H1 (cell line): ENCODE data around the gene ITGA11. TPM values are rescaled to one million over a fixed set of nuclear protein-coding genes. Genes with fewer than 3 reads are reported as not detected.

Experiments used
- CTCF ChIA-PET: fragments of 300-600 bp; sonication (Branson Sonifier 250); formaldehyde crosslinking; loops from one replicate; lab custom pipeline; 2021; ENCODE audit not compliant: partially characterized antibody; lab: Charles Lee
- POLR2A ChIA-PET: fragments of 300-600 bp; sonication (Branson Sonifier 250); formaldehyde crosslinking; loops from one replicate; lab custom pipeline; 2021; ENCODE audit warnings: inconsistent platforms; ENCODE audit not compliant: partially characterized antibody; lab: Charles Lee
- DNase-seq, 2 experiments: peaks; one replicate each; pipeline versions ENCODE4 v3.0.0 to v3.0.0-alpha.2; 2010 to 2022; ENCODE audit warnings: low spot score in 2 of 2, low read depth in 1 of 2, mixed read lengths in 1 of 2
- FAIRE-seq: peaks from 2 replicates; lab custom pipeline; 2011; peaks lifted over from hg19 to GRCh38; lab: Jason Lieb, UNC
- H2AFZ ChIP-seq: 2 replicates; pipeline ENCODE4 v1.8.1; 2012; ENCODE audit warnings: low read length, inconsistent platforms
- H2AK5ac ChIP-seq: 2 replicates; pipeline ENCODE4 v1.6.1; 2013; ENCODE audit warnings: low read depth, low read length
- H2BK120ac ChIP-seq: replicated peaks from 2 replicates; pipeline ENCODE3; 2013; ENCODE audit warnings: low read depth, low read length, inconsistent platforms
- H2BK12ac ChIP-seq: 2 replicates; pipeline ENCODE4 v1.6.1; 2013; ENCODE audit warnings: low read depth, low read length
- H2BK15ac ChIP-seq: 2 replicates; pipeline ENCODE4 v1.6.1; 2013; ENCODE audit warnings: low read length
- H2BK20ac ChIP-seq: 2 replicates; pipeline ENCODE4 v1.6.1; 2013; ENCODE audit warnings: low read length
- H2BK5ac ChIP-seq: 2 replicates; pipeline ENCODE4 v1.6.1; 2013; ENCODE audit warnings: low read depth, low read length
- H3K14ac ChIP-seq: 2 replicates; pipeline ENCODE4 v1.6.1; 2013; ENCODE audit warnings: inconsistent platforms; ENCODE audit not compliant: insufficient read length
- H3K18ac ChIP-seq: 2 replicates; pipeline ENCODE4 v1.6.1; 2013; ENCODE audit warnings: low read length; ENCODE audit errors: extremely low read depth
- H3K23ac ChIP-seq: 2 replicates; pipeline ENCODE4 v1.6.1; 2013; ENCODE audit warnings: inconsistent platforms; ENCODE audit not compliant: insufficient read length
- H3K23me2 ChIP-seq: 2 replicates; pipeline ENCODE4 v1.6.1; 2013; ENCODE audit warnings: low read depth, low read length
- H3K27ac ChIP-seq: 2 replicates; pipeline ENCODE4 v1.6.1; 2011; ENCODE audit warnings: low read depth, low read length, inconsistent platforms
- H3K27me3 ChIP-seq, 4 experiments: replicated peaks in 1 of 4; 1 replicate in 1 of 4; 2 replicates in 3 of 4; pipeline versions ENCODE4 v1.6.1 to v1.8.1; 2011 to 2013; ENCODE audit warnings: low read length in 3 of 4, mild to moderate bottlenecking in 3 of 4, inconsistent platforms in 2 of 4, mixed read lengths in 2 of 4, moderate library complexity in 1 of 4; ENCODE audit not compliant: control insufficient read depth in 3 of 4, insufficient read depth in 3 of 4; ENCODE audit errors: extremely low read depth in 1 of 4
- H3K36me3 ChIP-seq, 4 experiments: 2 replicates each; pipeline versions ENCODE4 v1.6.1 to v1.8.1; 2011 to 2013; ENCODE audit warnings: mild to moderate bottlenecking in 4 of 4, low read length in 3 of 4, moderate library complexity in 2 of 4, control low read depth in 1 of 4, inconsistent platforms in 1 of 4; ENCODE audit not compliant: insufficient read depth in 4 of 4, control insufficient read depth in 2 of 4
- H3K4ac ChIP-seq: replicated peaks from 2 replicates; pipeline ENCODE3; 2013; ENCODE audit warnings: low read length, low read depth, mixed read lengths, inconsistent platforms; ENCODE audit not compliant: insufficient read length
- H3K4me1 ChIP-seq, 4 experiments: replicated peaks in 1 of 4; 1 replicate in 1 of 4; 2 replicates in 3 of 4; pipeline versions ENCODE4 v1.6.1 to v1.8.1; 2011 to 2013; ENCODE audit warnings: low read length in 3 of 4, inconsistent platforms in 2 of 4, mixed read lengths in 1 of 4; ENCODE audit not compliant: insufficient read depth in 4 of 4, control insufficient read depth in 3 of 4
- H3K4me2 ChIP-seq, 2 experiments: 2 replicates each; pipeline versions ENCODE4 v1.6.1 to v1.8.1; 2011 to 2013; ENCODE audit warnings: low read depth in 2 of 2, low read length in 2 of 2, control low read depth in 1 of 2, inconsistent platforms in 1 of 2, mild to moderate bottlenecking in 1 of 2; ENCODE audit not compliant: insufficient read depth in 1 of 2
- H3K4me3 ChIP-seq, 4 experiments: fragments of 200-600, 300-600 bp in 1 of 4; sonication (generic), shearing (Covaris generic), sonication (Bioruptor Twin) in 1 of 4; 2 replicates each; pipeline versions ENCODE4 v1.5.1 to v1.8.1; 2011 to 2016; ENCODE audit warnings: low read length in 4 of 4, low read depth in 3 of 4, control low read depth in 2 of 4, inconsistent platforms in 2 of 4, mild to moderate bottlenecking in 2 of 4, mixed read lengths in 1 of 4, moderate library complexity in 1 of 4; ENCODE audit not compliant: insufficient read depth in 2 of 4; ENCODE audit errors: extremely low read depth in 1 of 4
- H3K56ac ChIP-seq: replicated peaks from 2 replicates; pipeline ENCODE3; 2013; ENCODE audit warnings: low read depth, mild to moderate bottlenecking, mixed read lengths, low read length, inconsistent platforms; ENCODE audit not compliant: insufficient read length
- H3K79me1 ChIP-seq: 2 replicates; pipeline ENCODE4 v1.6.1; 2013; ENCODE audit warnings: low read depth, low read length, control low read depth
- H3K79me2 ChIP-seq, 2 experiments: 2 replicates each; pipeline versions ENCODE4 v1.6.1 to v1.8.1; 2012 to 2013; ENCODE audit warnings: low read length in 2 of 2, mild to moderate bottlenecking in 2 of 2, inconsistent platforms in 1 of 2; ENCODE audit not compliant: insufficient read depth in 2 of 2, control insufficient read depth in 1 of 2
- H3K9ac ChIP-seq, 4 experiments: replicated peaks in 1 of 4; 1 replicate in 1 of 4; 2 replicates in 3 of 4; pipeline versions ENCODE4 v1.6.1 to v1.8.1; 2011 to 2013; ENCODE audit warnings: low read depth in 3 of 4, low read length in 3 of 4, control low read depth in 2 of 4, mild to moderate bottlenecking in 2 of 4, moderate library complexity in 2 of 4, inconsistent platforms in 1 of 4; ENCODE audit errors: extremely low read depth in 1 of 4
- H3K9me3 ChIP-seq, 2 experiments: 2 replicates each; pipeline versions ENCODE4 v1.6.1 to v1.8.1; 2012 to 2013; ENCODE audit warnings: mild to moderate bottlenecking in 2 of 2, moderate library complexity in 2 of 2, control low read depth in 1 of 2, inconsistent platforms in 1 of 2, low read depth in 1 of 2, low read length in 1 of 2, mixed read lengths in 1 of 2; ENCODE audit not compliant: insufficient read depth in 2 of 2
- H4K20me1 ChIP-seq, 2 experiments: replicated peaks in 1 of 2; 2 replicates each; pipeline versions ENCODE3 to v1.8.1; 2011 to 2013; ENCODE audit warnings: inconsistent platforms in 2 of 2, low read length in 2 of 2, mild to moderate bottlenecking in 1 of 2; ENCODE audit not compliant: insufficient read depth in 2 of 2, control insufficient read depth in 1 of 2
- H4K5ac ChIP-seq: 2 replicates; pipeline ENCODE4 v1.6.1; 2013; ENCODE audit warnings: low read length, low read depth, mixed read lengths, inconsistent platforms; ENCODE audit not compliant: insufficient read length
- H4K8ac ChIP-seq: 2 replicates; pipeline ENCODE4 v1.8.0; 2013; ENCODE audit warnings: mild to moderate bottlenecking, moderate library complexity, low read length, inconsistent platforms; ENCODE audit not compliant: insufficient read depth; ENCODE audit errors: extremely low read depth
- H4K91ac ChIP-seq: replicated peaks from 2 replicates; pipeline ENCODE3; 2013; ENCODE audit warnings: low read length, mixed read lengths, inconsistent platforms; ENCODE audit not compliant: insufficient read length
- CBX8 ChIP-seq: fragments of 300-800, 300-1000 bp; sonication (generic); IDR thresholded peaks from 2 replicates; pipeline ENCODE4 v1.7.1; 2016; ENCODE audit warnings: low read depth, low read length, borderline replicate concordance
- YY1 ChIP-seq: IDR thresholded peaks from 2 replicates; pipeline ENCODE4 v1.6.1; 2011; ENCODE audit warnings: low read depth, mild to moderate bottlenecking, low read length
- WGBS, 2 experiments: shearing (Covaris generic) in 1 of 2; methylation state at CpG; one replicate each; pipeline versions ENCODE4 v1.1.6 to v1.1.7; 2013 to 2015; ENCODE audit warnings: low lambda C conversion rate in 2 of 2, mixed read lengths in 2 of 2, inconsistent platforms in 1 of 2, low coverage in 1 of 2, missing lambda C conversion rate in 1 of 2; ENCODE audit not compliant: insufficient replicate concordance in 2 of 2, insufficient coverage in 1 of 2, insufficient read length in 1 of 2; ENCODE audit errors: extremely low coverage in 1 of 2, missing lambda C conversion rate in 1 of 2; 5-methylcytosine and 5-hydroxymethylcytosine counted together
- polyA plus RNA-seq, 7 experiments: library from polyadenylated mRNA; depleted of rRNA in 3 of 7; stranded (reverse) in 5 of 7; unstranded in 2 of 7; fragments of >200 nt in 5 of 7; fragments of 200-250 nt in 2 of 7; gene quantifications; 1 replicate in 5 of 7; 2 replicates in 1 of 7; 4 replicates in 1 of 7; pipeline versions ENCODE4 v1.2.1 to v1.2.3, GENCODE V29; 2011 to 2013; ENCODE audit warnings: missing spikeins in 2 of 7, mixed read lengths in 2 of 7
- total RNA-seq: library from RNA; stranded (reverse); fragmentation: NEBNext Ultra II Directional; extraction: Animal tissue kit (Norgen Biotek cat#: 25700); gene quantifications from 2 replicates; pipeline ENCODE4 v1.2.1, GENCODE V29; 2021

The ITGA11 gene
- total and polyA plus RNA-seq, 2 of the 8 experiments (the other 6 are each of a cell fraction or from before 2014, with no cell fraction given), result 0.05 to 0.06 TPM

- Histone ChIP-seq H3K14ac (no peak overlapping the region), H3K23ac (no peak overlapping the region), H2AFZ (no peak overlapping the region), H3K9ac (no peak overlapping the region), H2BK20ac (no peak overlapping the region), H3K27ac (no peak overlapping the region), H2BK5ac (no peak overlapping the region), H3K36me3 (no peaks in the 10 kb centered on the region), H2BK15ac (no peak overlapping the region), H3K27me3 (no peaks in the 10 kb centered on the region), H3K4me1 (peaks cover 12 to 29% (median 18%) of the 10 kb centered on the region in 4 experiments), H2BK12ac (no peak overlapping the region), H2BK120ac (no peak overlapping the region), H4K20me1 (no peaks in the 10 kb centered on the region), H4K5ac (no peak overlapping the region), H2AK5ac (no peak overlapping the region), H4K91ac (no peak overlapping the region), H3K23me2 (peaks cover 3% of the 10 kb centered on the region), H3K79me2 (no peaks in the 10 kb centered on the region), H3K56ac (no peak overlapping the region), H3K9me3 (no peaks in the 10 kb centered on the region), H3K18ac (no peak overlapping the region), H3K4ac (no peak overlapping the region), H3K4me3 (no peak overlapping the region), H3K79me1 (no peaks in the 10 kb centered on the region), H4K8ac (no peak overlapping the region), H3K4me2 (no peak overlapping the region)
- no peak for DNase-seq
- ChIA-PET CTCF (no interaction called here), POLR2A (interaction anchor here (1.3 kb wide), 1 partner anchor 9 kb away, joined by 5 read pairs; the partner anchor contains the start of gene FEM1B)
- 60% methylated on average over 3 of the region's 3 CpGs; no CpG with 5 or more reads in 1 of the 2 experiments for WGBS, 2 experiments
- no peak for FAIRE-seq
- TF ChIP-seq CBX8, result no peak
- TF ChIP-seq YY1, result no peak
Observed at GRCh38 chr15:68268405-68268804, 163.6 kb downstream of the ITGA11 start.
